SK-N-SH (cell line): ENCODE measurements around the gene ERGIC2. TPM values are rescaled to one million over a fixed set of nuclear protein-coding genes. Genes with fewer than 3 reads are reported as not detected.
A peak's percentile ranks its signal among the peaks of the same experiment; 100 is the strongest.
"Not testable (repeated sequence)": the region's sequence is repeated elsewhere in the genome, so short reads cannot be mapped to it uniquely, and the experiment has no call there.

ENCODE experiments used
- CTCF ChIA-PET: fragments of 300-600, 350-600 bp; formaldehyde crosslinking; extraction: SDS; loops from one replicate; lab custom pipeline; 2021; lab: Yijun Ruan, JAX
- POLR2A ChIA-PET: fragments of 350-600 bp; sonication (Branson Sonifier 250); formaldehyde crosslinking; extraction: SDS; loops from one replicate; lab custom pipeline; 2020; ENCODE audit warnings: antibody characterized with exemption, inconsistent platforms; lab: Yijun Ruan, JAX
- DNase-seq: peaks from one replicate; pipeline ENCODE4 v3.0.0; 2012
- H2AFZ ChIP-seq: fragments of 200-600 bp; sonication (generic); 2 replicates; pipeline ENCODE4 v1.8.1; 2016; ENCODE audit warnings: antibody characterized with exemption, mild to moderate bottlenecking, low read depth
- H3F3A ChIP-seq: fragments of 200-600 bp; sonication (generic); replicated peaks from 2 replicates; pipeline ENCODE3; 2016; ENCODE audit warnings: antibody characterized with exemption, mild to moderate bottlenecking; ENCODE audit not compliant: insufficient read depth
- H3K27ac ChIP-seq, 2 experiments: fragments of 200-500 bp in 1 of 2; fragments of 200-600 bp in 1 of 2; sonication (Bioruptor generic) in 1 of 2; sonication (generic), shearing (Covaris generic) in 1 of 2; 2 replicates each; pipeline versions ENCODE4 v1.5.1 to v1.6.1; 2014 to 2016; ENCODE audit warnings: low read depth in 2 of 2, inconsistent platforms in 1 of 2, low read length in 1 of 2, mild to moderate bottlenecking in 1 of 2, mixed read lengths in 1 of 2
- H3K27me3 ChIP-seq: fragments of 200-600 bp; sonication (generic), shearing (Covaris generic); 2 replicates; pipeline ENCODE4 v1.6.1; 2016; ENCODE audit warnings: mixed run types; ENCODE audit not compliant: insufficient read depth
- H3K36me3 ChIP-seq, 2 experiments: fragments of 200-500 bp in 1 of 2; fragments of 200-600 bp in 1 of 2; sonication (Bioruptor generic) in 1 of 2; sonication (generic) in 1 of 2; replicated peaks in 1 of 2; 2 replicates each; pipeline versions ENCODE3 to v1.5.1; 2014 to 2016; ENCODE audit warnings: low read length in 1 of 2, mild to moderate bottlenecking in 1 of 2; ENCODE audit not compliant: insufficient read depth in 2 of 2, control insufficient read depth in 1 of 2
- H3K4me1 ChIP-seq, 2 experiments: fragments of 200-500 bp in 1 of 2; fragments of 200-600 bp in 1 of 2; sonication (Bioruptor generic) in 1 of 2; sonication (generic), shearing (Covaris generic) in 1 of 2; 2 replicates each; pipeline versions ENCODE4 v1.5.1 to v1.6.1; 2014 to 2016; ENCODE audit warnings: low read depth in 1 of 2, low read length in 1 of 2, mixed run types in 1 of 2; ENCODE audit not compliant: insufficient read depth in 2 of 2, control insufficient read depth in 1 of 2
- H3K4me2 ChIP-seq: fragments of 200-600 bp; sonication (generic), shearing (Covaris generic); 2 replicates; pipeline ENCODE4 v1.6.1; 2017; ENCODE audit warnings: mixed run types
- H3K4me3 ChIP-seq, 2 experiments: fragments of 200-500 bp in 1 of 2; fragments of 200-600 bp in 1 of 2; sonication (Bioruptor generic) in 1 of 2; sonication (generic), shearing (Covaris generic) in 1 of 2; 2 replicates each; pipeline versions ENCODE4 v1.5.1 to v1.8.1; 2014 to 2016; ENCODE audit warnings: low read depth in 2 of 2, inconsistent platforms in 1 of 2, low read length in 1 of 2, mild to moderate bottlenecking in 1 of 2, mixed read lengths in 1 of 2, moderate library complexity in 1 of 2
- H3K79me2 ChIP-seq: fragments of 200-600 bp; sonication (generic); 2 replicates; pipeline ENCODE4 v1.8.1; 2017; ENCODE audit warnings: mild to moderate bottlenecking; ENCODE audit not compliant: insufficient read depth
- H3K9ac ChIP-seq: fragments of 200-600 bp; sonication (generic); 2 replicates; pipeline ENCODE4 v1.6.1; 2017; ENCODE audit warnings: mixed run types
- H3K9me2 ChIP-seq: fragments of 200-600 bp; sonication (generic); 2 replicates; pipeline ENCODE4 v1.6.1; 2017; ENCODE audit warnings: mixed run types
- H3K9me3 ChIP-seq: fragments of 200-600 bp; sonication (generic); 2 replicates; pipeline ENCODE4 v1.6.1; 2017; ENCODE audit warnings: mixed run types, mild to moderate bottlenecking, moderate library complexity
- H4K20me1 ChIP-seq: fragments of 200-600 bp; sonication (generic); 2 replicates; pipeline ENCODE4 v1.6.1; 2017; ENCODE audit warnings: mild to moderate bottlenecking, mixed run types; ENCODE audit not compliant: insufficient read depth
- ELF1 ChIP-seq: IDR thresholded peaks from 2 replicates; pipeline ENCODE4 v1.4.0; 2012
- EP300 ChIP-seq, 2 experiments: IDR thresholded peaks; 2 replicates each; pipeline versions ENCODE4 v1.4.0 to v1.6.1; 2012; ENCODE audit warnings: borderline replicate concordance in 1 of 2, low read depth in 1 of 2, low read length in 1 of 2
- EZH2phosphoT487 ChIP-seq: fragments of 200-600 bp; sonication (generic); IDR thresholded peaks from 2 replicates; pipeline ENCODE4 v1.6.1; 2017; ENCODE audit warnings: low read depth, mixed run types, mild to moderate bottlenecking, antibody characterized with exemption, moderate library complexity, borderline replicate concordance
- FOXJ3 ChIP-seq: sonication (generic); formaldehyde crosslinking; IDR thresholded peaks from 2 replicates; pipeline ENCODE4 v1.5.1; 2020; ENCODE audit warnings: mild to moderate bottlenecking, missing genetic modification reagents
- FOXM1 ChIP-seq: IDR thresholded peaks from 2 replicates; pipeline ENCODE4 v1.4.0; 2012; ENCODE audit warnings: low read depth, mild to moderate bottlenecking
- GABPA ChIP-seq: IDR thresholded peaks from 2 replicates; pipeline ENCODE4 v1.4.0; 2012; ENCODE audit warnings: low read depth, mild to moderate bottlenecking
- GATA2 ChIP-seq: sonication (generic); formaldehyde crosslinking; IDR thresholded peaks from 2 replicates; pipeline ENCODE4 v1.5.0; 2020; ENCODE audit warnings: mild to moderate bottlenecking, missing genetic modification reagents
- JUND ChIP-seq: IDR thresholded peaks from 2 replicates; pipeline ENCODE4 v1.4.0; 2012
- MEF2A ChIP-seq: IDR thresholded peaks from 2 replicates; pipeline ENCODE4 v1.4.0; 2012; ENCODE audit warnings: low read depth, borderline replicate concordance
- NFIC ChIP-seq: IDR thresholded peaks from 2 replicates; pipeline ENCODE4 v1.4.0; 2012; ENCODE audit warnings: borderline replicate concordance
- NRF1 ChIP-seq: IDR thresholded peaks from 2 replicates; pipeline ENCODE4 v1.6.1; 2012; ENCODE audit warnings: low read depth, mild to moderate bottlenecking, low read length
- POLR2AphosphoS5 ChIP-seq: IDR thresholded peaks from 2 replicates; pipeline ENCODE4 v1.6.1; 2012; ENCODE audit warnings: low read depth, low read length
- RAD21 ChIP-seq: IDR thresholded peaks from 2 replicates; pipeline ENCODE4 v1.6.1; 2012; ENCODE audit warnings: mild to moderate bottlenecking, low read length
- SMC3 ChIP-seq: IDR thresholded peaks from 2 replicates; pipeline ENCODE4 v1.6.1; 2012; ENCODE audit warnings: low read depth, low read length, improper control_type of control experiment
- TAF1 ChIP-seq: IDR thresholded peaks from 2 replicates; pipeline ENCODE4 v1.6.1; 2012; ENCODE audit warnings: low read depth, mild to moderate bottlenecking, low read length, moderate library complexity, borderline replicate concordance
- YY1 ChIP-seq: IDR thresholded peaks from 2 replicates; pipeline ENCODE4 v1.4.0; 2012; ENCODE audit warnings: low read depth, mild to moderate bottlenecking
- WGBS: methylation state at CpG from one replicate; pipeline ENCODE4 v1.1.6; 2017; ENCODE audit warnings: low lambda C conversion rate; 5-methylcytosine and 5-hydroxymethylcytosine counted together
- polyA plus RNA-seq, 3 experiments: library from polyadenylated mRNA; depleted of rRNA; stranded (reverse); fragments of >200 nt; gene quantifications; 2 replicates each; pipeline ENCODE4 v1.2.3, GENCODE V29; 2012
- TF ChIP-seq, protein P1 (sequence below): IDR thresholded peaks from 2 replicates; pipeline ENCODE4 v1.4.0; 2012; ENCODE audit warnings: low read depth, borderline replicate concordance
- TF ChIP-seq, protein P2 (sequence below): IDR thresholded peaks from 2 replicates; pipeline ENCODE4 v1.4.0; 2012; ENCODE audit warnings: low read depth, borderline replicate concordance
- TF ChIP-seq, protein P3 (sequence below): fragments of 150-350 bp; IDR thresholded peaks from 2 replicates; pipeline ENCODE4 v1.6.1; 2016; ENCODE audit warnings: mild to moderate bottlenecking, low read depth, low read length

ERGIC2 gene
- polyA plus RNA-seq, 1 of the 3 experiments (the other 2 are of a cell fraction) = 22.1 TPM

DNA sequence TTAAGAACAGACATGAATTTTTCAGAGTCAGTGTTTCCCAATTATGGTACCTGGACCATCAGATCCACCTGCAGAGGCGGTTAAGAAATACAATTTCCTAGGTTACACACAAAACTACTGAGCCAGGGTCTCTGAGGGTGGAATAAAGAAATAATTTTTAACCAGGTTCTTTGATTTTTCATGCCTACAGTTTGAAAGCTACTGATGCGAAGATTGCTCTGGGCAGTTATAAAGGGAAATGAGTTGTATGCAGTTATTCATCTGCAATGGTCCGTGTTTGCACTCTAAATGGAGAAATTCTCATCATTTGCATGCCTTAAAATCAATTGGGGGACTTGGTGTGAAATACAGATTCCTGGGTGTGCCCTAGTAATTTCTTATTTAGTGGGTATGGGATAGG is 89.7 kb downstream of the ERGIC2 start:
- no peak overlapping the region for H3K27ac ChIP-seq
- H3K4me2 ChIP-seq = no peak overlapping the region
- ChIA-PET CTCF (no interaction called here), POLR2A (no interaction called here)
- DNase-seq = no peak
- peaks cover 0 to 5% of the 10 kb centered on the region in 2 experiments; a peak in 1 of 4 replicates for H3K4me1 ChIP-seq
- TF ChIP-seq, protein P1, sequence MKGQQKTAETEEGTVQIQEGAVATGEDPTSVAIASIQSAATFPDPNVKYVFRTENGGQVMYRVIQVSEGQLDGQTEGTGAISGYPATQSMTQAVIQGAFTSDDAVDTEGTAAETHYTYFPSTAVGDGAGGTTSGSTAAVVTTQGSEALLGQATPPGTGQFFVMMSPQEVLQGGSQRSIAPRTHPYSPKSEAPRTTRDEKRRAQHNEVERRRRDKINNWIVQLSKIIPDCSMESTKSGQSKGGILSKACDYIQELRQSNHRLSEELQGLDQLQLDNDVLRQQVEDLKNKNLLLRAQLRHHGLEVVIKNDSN = no peak
- TF ChIP-seq ELF1 = no peak
- TF ChIP-seq TAF1 = no peak
- TF ChIP-seq RAD21 = no peak
- no peak for TF ChIP-seq NRF1
- TF ChIP-seq EZH2phosphoT487 = no peak
- TF ChIP-seq FOXJ3 (CRISPR knock-in tag) = no peak
- no peak for TF ChIP-seq GABPA
- no peak for TF ChIP-seq MEF2A
- no peak for TF ChIP-seq NFIC
- H3K9ac ChIP-seq = no peak overlapping the region
- no peaks in the 10 kb centered on the region for H3K27me3 ChIP-seq
- H4K20me1 ChIP-seq = no peaks in the 10 kb centered on the region
- 86% methylated on average over 3 of the region's 3 CpGs for WGBS
- no peaks in the 10 kb centered on the region for H3K9me2 ChIP-seq
- no peaks in the 10 kb centered on the region for H3K79me2 ChIP-seq
- H3K36me3 ChIP-seq = peaks cover 0 to 3% of the 10 kb centered on the region in 2 experiments
- no peak overlapping the region for H3K4me3 ChIP-seq
- peaks cover 5% of the 10 kb centered on the region for H3F3A ChIP-seq
- H2AFZ ChIP-seq = no peak overlapping the region
- H3K9me3 ChIP-seq = no peaks in the 10 kb centered on the region

DNA sequence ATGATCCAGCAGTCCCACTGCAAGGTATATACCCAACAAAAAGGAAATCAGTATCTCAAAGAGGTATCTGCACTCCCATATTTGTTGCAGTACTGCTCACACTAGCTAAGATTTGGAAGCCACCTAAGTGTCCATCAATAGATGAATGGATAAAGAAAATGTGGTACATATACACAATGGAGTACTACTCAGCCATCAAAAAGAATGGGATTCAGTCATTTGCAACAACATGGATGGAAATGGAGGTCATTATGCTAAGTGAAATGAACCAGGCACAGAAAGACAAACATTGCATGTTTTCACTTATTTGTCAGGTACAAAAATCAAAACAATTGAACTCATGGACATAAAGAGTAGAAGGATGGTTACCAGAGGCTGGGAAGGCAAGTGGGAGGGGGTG is 90.5 kb downstream of the ERGIC2 start:
- H3K79me2 ChIP-seq, H3K27me3 ChIP-seq, H3K4me2 ChIP-seq, H3K9me3 ChIP-seq, POLR2A ChIA-PET, H3K27ac ChIP-seq, H4K20me1 ChIP-seq, H3K36me3 ChIP-seq, H2AFZ ChIP-seq, CTCF ChIA-PET, H3K9me2 ChIP-seq, H3K9ac ChIP-seq, H3K4me3 ChIP-seq, DNase-seq, H3K4me1 ChIP-seq: not testable (repeated sequence)
- H3F3A ChIP-seq = peaks cover 12% of the 10 kb centered on the region

DNA sequence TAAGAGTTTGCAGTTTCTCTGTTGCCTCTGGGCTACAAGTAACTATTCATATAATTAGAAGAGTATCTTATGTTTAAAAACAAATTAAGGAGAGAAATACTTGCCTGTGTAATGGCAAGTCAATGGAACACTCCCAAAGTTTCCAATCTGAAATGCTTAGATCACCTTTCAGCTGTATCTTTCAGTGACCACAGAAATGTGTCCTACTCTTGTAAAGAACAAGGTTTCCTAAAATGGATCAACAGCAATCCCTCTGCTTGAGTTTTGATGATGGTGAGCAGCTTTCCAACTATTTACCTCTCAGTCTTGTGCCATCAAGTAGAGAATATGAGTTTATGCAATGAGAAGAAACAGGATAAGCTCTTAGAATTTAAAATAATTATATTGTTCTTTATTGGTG is 92.9 kb downstream of the ERGIC2 start:
- no peaks in the 10 kb centered on the region for H3K9me2 ChIP-seq
- peaks cover 0 to 13% of the 10 kb centered on the region in 2 experiments; a peak in 2 of 4 replicates for H3K4me1 ChIP-seq
- POLR2A ChIA-PET = no interaction called here
- H3K4me2 ChIP-seq = no peak overlapping the region
- no peak for TF ChIP-seq MEF2A
- TF ChIP-seq GATA2 (CRISPR knock-in tag) = no peak
- TF ChIP-seq, protein P2, sequence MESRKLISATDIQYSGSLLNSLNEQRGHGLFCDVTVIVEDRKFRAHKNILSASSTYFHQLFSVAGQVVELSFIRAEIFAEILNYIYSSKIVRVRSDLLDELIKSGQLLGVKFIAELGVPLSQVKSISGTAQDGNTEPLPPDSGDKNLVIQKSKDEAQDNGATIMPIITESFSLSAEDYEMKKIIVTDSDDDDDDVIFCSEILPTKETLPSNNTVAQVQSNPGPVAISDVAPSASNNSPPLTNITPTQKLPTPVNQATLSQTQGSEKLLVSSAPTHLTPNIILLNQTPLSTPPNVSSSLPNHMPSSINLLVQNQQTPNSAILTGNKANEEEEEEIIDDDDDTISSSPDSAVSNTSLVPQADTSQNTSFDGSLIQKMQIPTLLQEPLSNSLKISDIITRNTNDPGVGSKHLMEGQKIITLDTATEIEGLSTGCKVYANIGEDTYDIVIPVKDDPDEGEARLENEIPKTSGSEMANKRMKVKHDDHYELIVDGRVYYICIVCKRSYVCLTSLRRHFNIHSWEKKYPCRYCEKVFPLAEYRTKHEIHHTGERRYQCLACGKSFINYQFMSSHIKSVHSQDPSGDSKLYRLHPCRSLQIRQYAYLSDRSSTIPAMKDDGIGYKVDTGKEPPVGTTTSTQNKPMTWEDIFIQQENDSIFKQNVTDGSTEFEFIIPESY = no peak
- TF ChIP-seq POLR2AphosphoS5 = no peak
- no peak for TF ChIP-seq EP300 (IDR thresholded peaks at IDR 0.05; ENCODE audit: borderline replicate concordance in 1 of 2, low read depth in 1 of 2, low read length in 1 of 2)
- no peak for TF ChIP-seq YY1
- no peak for TF ChIP-seq SMC3
- TF ChIP-seq, protein P3, sequence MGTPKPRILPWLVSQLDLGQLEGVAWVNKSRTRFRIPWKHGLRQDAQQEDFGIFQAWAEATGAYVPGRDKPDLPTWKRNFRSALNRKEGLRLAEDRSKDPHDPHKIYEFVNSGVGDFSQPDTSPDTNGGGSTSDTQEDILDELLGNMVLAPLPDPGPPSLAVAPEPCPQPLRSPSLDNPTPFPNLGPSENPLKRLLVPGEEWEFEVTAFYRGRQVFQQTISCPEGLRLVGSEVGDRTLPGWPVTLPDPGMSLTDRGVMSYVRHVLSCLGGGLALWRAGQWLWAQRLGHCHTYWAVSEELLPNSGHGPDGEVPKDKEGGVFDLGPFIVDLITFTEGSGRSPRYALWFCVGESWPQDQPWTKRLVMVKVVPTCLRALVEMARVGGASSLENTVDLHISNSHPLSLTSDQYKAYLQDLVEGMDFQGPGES = no peak
- no peak for TF ChIP-seq FOXM1
- TF ChIP-seq JUND = no peak
- no peak for TF ChIP-seq TAF1
- TF ChIP-seq, all 33 proteins: peak for 0
- H3K9ac ChIP-seq = no peak overlapping the region
- DNase-seq = no peak
- H3K4me3 ChIP-seq = no peak overlapping the region
- H3F3A ChIP-seq = peaks cover 23% of the 10 kb centered on the region
- H3K79me2 ChIP-seq = no peaks in the 10 kb centered on the region
- no peaks in the 10 kb centered on the region for H3K27me3 ChIP-seq
- peaks cover 0 to 3% of the 10 kb centered on the region in 2 experiments for H3K36me3 ChIP-seq
- CTCF ChIA-PET = no interaction called here
- H2AFZ ChIP-seq = peak overlapping the region; percentile 60; the same call in 1 of the 2 replicates
- no peaks in the 10 kb centered on the region for H4K20me1 ChIP-seq
- no peaks in the 10 kb centered on the region for H3K9me3 ChIP-seq
- no peak overlapping the region for H3K27ac ChIP-seq
